Stimulated activated CD4-positive, alpha-beta T cell treated with anti-CD3 and anti-CD28 coated beads, Interleukin-1b, Interleukin-23, amount 100 ng/mL, for 4 hours (primary cell): ENCODE results near the gene NAPA.

Experiments
- DNase-seq, 2 donors: peaks; one replicate each; pipeline ENCODE4 v3.0.0-alpha.2; 2020; ENCODE audit warnings: low read depth in 2 of 2

Gene NAPA

DNA sequence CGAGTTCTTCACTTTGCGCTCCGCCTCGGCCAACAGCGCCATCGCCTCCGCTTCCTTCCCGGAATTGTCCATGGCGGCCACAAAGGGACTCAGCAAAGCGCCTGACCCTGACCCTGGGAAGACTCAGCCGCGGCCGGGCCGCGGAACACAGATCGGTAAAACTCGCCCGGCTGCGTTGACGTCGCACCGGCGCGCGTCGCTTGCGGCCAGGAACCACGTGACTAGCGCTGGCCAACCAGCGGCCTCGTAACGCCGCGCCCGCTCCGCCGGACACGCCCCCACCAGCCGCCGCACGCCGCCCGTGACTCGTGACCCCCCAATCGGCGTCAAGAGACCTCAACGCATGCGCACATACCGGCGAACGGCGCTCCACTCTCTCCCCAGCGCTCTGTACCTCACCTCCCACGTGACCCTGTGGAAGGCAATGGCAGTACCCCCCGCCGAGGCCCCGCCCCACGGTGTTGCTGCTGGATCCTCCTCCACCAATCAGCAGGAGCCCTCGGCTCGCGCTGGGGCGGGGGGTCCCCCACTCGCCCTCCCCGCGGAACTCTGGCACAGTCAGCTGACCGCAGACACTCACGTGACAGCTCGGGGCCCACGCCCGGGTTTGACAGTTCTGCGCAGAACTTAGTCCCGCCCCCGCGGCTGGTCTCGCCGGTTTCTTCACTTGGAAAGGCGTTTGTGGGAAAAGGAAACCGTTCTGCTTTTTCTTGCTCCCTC is at the start of gene NAPA:
Gene NAPA, minus strand, starts transcription at position 195 of the 720 bp plus-strand sequence. Its CDS starts 123 bp downstream, at position 72.
- peak; percentile 100 for DNase-seq

DNA sequence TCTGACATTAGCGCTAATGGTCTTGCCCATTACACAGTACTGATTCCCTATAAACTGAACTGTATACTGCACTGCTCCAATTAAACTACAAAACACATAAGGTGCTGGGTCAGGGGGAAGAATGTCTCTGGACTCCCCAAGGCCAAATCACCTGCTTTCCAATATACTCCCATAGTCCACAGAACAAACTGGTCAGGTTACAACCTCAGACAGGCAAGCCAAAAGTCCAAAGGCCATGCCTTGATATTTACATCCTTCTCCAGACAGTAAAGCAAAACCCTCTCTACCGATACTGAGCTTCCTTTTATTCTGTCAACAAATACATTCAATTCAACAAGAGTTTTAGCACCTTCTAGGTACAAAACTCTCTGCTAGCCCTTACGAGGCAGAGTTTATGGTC is 49.2 kb upstream of the NAPA start:
- DNase-seq, result no peak

DNA sequence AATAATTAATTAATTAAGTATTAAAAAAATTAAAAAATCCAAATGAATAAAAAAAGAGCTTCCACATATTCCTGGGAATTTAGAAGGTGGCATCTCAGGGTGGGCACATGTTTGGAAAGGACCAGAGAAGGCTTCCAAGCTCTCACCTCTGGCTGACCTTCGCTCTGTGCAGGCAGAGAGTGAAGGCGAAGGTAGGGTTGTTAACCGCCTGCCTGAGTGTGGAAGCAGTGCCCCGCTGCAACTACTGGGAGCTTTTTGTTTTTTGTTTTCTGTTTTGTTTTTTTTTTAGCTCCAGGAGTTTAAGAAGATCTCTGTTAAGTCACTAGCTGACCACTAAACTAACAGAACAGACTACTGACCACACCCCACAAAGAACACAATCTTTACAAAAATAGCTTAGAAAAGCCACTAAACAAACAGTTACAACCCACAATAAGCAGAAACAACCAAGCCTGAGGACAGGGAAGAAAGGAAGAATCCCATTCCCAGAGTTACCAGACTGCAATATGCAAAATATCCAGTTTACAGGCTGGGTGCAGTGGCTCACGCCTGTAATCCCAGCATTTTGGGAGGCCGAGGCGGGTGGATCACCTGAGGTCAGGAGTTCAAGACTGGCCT is 46.7 kb upstream of the NAPA start:
- DNase-seq, result no peak

DNA sequence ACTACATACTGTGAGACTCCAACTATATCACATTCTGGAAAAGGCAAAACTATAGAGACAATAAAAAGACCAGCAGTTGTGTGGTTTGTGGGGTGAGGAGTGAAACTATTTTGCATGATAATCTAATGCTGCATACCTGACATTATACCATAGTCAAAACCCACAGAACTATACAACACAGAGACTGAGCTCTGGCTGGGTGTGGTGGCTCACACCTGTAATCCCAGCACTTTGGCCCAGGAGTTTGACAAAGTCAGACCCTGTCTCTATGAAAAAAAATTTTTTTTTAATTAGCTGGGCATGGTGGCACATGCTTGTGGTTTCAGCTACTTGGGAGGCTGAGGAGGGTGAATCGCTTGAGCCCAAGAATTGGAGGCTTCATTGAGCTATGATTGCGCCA is 46.1 kb upstream of the NAPA start:
- no peak for DNase-seq

DNA sequence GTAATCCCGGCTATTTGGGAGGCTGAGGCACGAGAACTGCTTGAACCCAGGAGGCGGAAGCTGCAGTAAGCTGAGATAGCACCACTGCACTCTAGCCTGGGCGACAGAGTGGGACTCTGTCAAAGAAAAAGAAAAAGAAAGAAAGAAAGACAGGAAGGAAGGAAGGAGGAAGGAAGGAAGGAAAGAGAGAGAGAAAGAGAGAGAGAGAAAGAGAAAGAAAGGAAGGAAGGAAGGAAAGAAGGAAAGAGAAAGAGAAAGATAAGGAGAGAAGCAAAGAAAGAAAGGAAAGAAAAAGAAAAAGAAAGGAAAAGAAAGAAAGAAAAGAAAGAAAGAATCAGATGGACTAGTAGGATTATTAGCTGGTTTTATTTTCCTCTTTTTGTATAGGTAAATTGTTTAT is 35.3 kb upstream of the NAPA start:
- no peak for DNase-seq

DNA sequence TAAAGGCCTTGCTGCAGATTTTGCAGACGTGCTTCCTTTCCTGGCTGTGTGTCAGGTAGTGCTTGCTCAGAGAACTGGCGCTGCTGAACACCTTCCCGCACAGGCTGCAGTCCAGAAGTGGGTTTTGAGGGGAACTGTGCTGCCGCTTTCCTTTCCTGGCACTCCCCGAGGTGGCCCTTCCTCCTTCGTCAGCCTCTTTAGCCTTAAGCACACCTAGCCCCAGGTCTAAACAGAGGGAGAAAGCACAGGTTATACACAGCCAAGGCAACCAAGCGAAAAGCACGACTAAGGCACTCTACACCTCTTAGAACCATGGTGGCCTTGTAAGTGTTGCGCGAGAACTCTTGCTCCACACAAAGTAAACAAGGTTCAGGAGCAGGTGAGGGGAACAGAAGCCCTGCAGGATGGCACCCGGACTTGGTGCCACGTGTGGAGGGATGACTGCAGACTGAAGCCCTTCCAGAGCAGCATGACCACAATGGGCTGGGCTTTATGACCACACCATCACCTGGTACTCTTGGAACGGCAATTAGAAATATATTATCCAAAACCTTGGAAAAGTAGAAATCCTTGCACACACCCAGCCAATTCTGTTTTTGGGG is 34.5 kb upstream of the NAPA start:
- no peak for DNase-seq

DNA sequence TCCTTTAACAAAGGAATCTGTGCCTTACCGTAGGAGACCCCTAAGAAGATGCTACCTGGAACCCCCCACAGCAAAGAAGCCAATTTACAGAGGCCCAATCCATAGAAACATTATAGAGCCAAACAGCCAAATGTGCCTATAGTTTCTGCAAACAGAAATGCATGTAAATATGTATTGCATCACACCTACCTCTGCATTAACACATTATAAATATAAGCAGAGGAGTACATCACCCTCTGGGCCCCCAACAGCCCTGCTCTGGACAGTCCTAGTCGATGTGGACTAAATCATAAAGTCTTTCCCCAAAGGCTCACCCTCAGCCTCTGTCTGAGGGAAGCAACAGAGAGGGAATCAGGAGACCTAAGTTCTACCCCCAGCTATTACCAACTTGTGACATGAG is 32.3 kb upstream of the NAPA start:
- no peak for DNase-seq

DNA sequence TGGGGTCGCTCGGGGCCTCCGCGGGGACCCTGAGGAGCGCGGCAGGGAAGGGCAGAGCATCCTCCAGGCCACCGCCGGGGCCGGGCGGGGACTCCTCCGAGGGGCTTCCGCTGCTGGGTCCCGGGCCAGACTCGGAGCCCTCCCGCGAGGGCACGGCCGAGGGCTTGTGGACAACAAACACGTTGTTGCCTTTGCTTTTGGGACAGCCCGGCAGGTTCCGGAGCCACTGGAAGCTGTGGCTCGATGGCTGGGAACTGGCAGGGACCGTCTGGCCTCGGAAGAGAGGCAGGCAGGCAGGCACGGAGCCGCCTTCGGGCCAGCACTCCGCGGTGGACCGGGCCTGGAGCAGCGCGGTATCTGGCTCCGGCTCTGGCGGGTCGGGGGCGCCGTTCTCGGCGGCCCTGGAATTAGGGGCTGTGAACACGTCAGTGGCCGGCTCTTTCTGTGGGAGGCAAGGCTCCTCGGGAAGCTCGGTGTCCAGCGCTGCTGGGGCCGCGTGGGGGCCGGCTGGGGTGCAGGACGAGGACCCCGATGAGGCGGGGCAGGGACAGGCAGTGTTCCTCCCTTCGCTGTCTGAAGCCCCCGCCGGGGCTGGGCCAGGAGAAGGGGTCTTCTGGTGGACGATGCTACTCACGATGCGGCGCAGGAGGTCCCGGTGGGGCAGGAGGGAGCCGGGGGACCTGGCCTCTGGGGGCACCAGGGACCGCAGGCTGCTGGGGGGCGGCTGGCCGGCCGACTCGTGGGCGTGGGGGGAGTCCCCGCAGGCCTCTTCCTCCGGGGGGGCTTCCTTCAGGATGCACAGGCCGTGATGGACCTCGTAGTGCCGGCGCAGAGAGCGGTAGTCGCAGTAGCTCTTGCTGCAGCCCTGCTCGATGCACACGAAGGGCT is 30.4 kb upstream of the NAPA start:
- DNase-seq, result no peak

DNA sequence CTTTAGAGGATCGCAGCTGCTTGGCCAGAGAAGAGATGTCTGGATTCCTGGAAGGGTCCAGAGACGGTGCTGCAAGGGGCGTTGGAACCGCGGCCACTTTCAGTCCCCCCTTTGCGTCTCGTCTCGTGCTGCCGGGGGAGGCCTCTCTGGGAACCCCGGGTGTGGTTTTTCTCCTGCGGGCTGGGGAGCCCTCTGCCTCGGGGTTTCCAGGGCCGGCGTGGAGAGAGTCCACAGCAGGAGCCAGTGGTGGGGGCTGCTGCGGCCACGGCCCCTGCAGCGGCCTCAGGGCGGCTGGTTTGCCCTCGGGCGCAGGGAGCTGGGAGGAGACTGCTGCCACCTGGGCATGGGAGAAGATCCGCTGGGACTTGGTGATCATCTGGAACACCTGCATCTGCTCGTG is 29.6 kb upstream of the NAPA start:
- DNase-seq, result no peak

GRCh38 chr19:47544075-47544474 is 29.2 kb upstream of the NAPA start:
- DNase-seq, result no peak

GRCh38 chr19:47542030-47542475 is 27.2 kb upstream of the NAPA start:
- no peak for DNase-seq

DNA sequence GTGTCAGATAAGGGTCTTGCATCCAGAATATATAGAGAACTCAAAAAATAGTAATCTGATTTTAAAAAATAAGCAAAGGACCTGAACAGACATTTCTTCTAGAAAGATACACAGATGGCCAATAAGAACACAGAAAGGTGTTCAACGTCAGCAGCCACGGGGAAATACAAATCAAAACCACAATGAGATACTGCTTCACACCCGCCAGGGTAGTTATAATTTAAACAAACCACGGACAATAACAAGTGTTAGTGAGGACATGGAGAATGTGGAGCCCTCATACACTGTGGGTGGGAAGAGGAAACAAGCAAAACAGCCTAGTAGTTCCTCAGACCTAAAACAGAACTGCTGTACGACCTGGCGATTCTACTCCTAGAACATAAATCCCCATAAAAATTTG is 26.7 kb upstream of the NAPA start:
- no peak for DNase-seq

GRCh38 chr19:47540748-47541147 is 25.9 kb upstream of the NAPA start:
- no peak for DNase-seq

DNA sequence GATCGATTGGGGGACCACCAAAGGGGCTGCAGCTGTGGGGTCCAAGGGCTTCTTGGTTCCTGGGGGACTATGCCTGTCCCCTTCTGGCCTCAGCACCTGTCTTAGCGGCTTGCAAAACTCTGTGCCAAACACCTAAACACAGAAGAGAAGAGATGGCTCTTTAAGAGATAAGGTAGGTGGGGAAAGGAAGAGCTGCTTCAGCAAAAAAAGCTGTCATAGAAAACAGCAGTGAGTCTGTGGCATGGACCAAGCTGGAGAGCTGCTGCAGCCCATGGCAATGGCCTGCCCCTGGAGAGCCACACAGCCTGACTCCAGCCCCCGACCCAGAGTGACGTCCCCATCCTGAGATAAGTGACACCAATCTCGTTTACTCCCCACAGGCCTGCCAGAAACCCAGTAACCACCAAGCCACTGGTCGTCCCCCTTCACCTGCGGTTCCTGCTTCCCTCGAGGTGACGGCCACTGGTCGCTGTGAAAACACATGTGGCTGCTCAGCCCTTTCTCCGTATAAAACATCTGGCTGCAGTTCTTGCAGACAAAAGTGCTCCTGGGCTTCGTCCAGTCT is 25.0 kb upstream of the NAPA start:
- DNase-seq, result no peak

DNA sequence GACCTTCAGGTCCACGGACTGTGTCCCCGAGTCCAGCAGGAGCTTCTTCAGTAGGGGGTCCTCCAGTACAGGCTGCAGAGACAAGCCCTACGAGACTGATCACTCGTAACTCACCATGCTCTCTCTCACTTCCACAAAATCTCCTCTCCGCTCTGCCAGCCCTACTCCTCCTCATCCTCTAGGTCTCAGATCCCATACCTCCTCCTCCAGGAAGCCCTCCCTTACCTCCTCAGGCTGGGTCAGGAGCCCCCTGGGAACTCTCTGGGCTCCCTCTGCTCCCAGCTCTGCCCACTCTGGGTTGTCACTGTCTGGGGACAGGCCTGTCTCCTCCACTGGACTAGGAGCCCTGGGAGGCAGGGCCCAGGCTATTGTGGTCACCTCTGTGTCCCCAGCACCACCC is 23.9 kb upstream of the NAPA start:
- DNase-seq, result no peak

GRCh38 chr19:47537493-47537892 is 22.6 kb upstream of the NAPA start:
- no peak for DNase-seq

- DNase-seq, result no peak
These were observed 19.8 kb upstream of the NAPA start for GRCh38 chr19:47534628-47535027.

GRCh38 chr19:47531640-47532387 is 17.0 kb upstream of the NAPA start:
- DNase-seq, result no peak

DNA sequence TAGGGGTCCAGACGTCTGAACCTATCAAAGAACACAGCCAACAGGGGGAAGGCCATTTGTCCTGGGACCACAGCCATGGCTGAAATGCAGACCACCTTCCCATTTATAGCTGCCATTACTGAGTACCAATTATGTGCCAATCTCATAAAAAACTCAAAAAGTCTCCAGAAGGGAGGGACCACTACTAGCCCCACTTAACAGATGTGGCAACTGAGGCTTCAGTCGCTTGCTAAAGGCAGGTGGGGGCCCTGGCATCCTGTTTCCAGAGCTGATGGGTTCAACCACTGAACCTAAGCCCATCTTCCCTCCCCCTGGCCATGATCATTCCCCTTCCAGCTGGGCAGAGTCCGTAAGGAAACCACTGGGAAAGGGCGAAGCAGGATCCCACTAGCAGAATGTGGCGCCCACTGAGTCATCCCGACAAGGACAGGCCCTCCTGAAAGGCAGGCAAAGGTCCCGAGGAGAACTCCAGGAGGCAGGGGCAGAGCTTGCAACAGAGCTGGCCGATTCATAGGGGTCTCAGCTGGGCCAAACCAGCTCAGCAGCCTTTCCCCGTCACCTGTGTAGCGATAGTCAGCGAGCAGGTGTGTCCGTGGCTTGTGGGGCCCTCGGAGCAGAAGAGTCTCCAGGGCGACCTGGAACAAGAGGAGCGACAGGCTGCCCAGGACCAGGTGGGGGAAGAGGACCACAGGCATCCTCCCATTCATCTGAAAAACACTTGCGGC is 14.3 kb upstream of the NAPA start:
- no peak for DNase-seq

DNA sequence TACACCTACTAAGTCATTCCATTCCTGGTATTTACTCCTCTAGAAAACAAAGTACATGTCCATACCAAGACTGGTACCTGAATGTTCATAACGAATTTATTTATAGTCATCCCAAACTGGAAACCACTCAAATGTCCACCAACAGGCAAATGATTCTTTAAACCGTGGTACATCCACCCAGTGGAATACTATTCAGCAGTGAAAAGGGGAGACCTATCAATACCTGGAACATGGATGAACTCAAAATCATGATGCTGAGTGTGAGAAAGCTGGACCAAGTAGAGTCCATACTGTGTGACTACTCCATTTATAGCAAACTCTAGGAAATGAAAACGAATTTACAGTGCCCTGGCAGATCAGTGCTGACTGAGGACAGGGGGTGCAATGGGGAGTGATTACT is 11.9 kb upstream of the NAPA start:
- no peak for DNase-seq

- no peak for DNase-seq
These were observed 8.6 kb upstream of the NAPA start for GRCh38 chr19:47523473-47523872.
